ENCODE results near the gene RASGRF1.

Gene RASGRF1

DNA sequence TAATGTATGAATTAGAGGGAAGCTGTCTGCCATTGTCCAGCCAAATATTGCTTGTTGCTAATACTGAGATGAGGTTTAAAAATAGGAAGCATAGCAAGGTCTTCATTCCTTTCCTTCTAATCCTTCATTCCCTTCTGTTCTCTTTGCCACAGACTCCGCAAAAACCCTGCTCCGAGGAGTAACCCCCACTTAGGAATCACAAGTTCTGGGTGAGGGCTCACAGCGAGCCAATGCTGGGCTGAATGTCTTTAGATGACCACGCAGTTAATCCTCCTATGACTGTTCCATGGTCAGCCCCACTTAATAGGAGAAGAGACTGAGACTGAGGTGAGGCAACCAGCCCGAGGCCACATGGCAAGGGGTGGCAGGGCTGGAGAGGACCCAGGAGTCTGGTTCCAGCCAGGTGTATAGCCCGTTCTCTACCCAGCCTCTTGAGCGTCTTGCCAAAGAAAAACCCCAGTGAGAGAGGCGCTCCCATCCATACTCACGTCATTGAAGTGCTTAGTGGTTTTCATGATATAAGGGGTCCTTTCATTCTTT, 100.8 kb downstream of the RASGRF1 start:
- no peak overlapping the region for H3K4me3 ChIP-seq (ENCODE audit: low read depth, low read length)
- TF ChIP-seq, protein P1, sequence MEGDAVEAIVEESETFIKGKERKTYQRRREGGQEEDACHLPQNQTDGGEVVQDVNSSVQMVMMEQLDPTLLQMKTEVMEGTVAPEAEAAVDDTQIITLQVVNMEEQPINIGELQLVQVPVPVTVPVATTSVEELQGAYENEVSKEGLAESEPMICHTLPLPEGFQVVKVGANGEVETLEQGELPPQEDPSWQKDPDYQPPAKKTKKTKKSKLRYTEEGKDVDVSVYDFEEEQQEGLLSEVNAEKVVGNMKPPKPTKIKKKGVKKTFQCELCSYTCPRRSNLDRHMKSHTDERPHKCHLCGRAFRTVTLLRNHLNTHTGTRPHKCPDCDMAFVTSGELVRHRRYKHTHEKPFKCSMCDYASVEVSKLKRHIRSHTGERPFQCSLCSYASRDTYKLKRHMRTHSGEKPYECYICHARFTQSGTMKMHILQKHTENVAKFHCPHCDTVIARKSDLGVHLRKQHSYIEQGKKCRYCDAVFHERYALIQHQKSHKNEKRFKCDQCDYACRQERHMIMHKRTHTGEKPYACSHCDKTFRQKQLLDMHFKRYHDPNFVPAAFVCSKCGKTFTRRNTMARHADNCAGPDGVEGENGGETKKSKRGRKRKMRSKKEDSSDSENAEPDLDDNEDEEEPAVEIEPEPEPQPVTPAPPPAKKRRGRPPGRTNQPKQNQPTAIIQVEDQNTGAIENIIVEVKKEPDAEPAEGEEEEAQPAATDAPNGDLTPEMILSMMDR (IDR thresholded peaks at IDR 0.05; ENCODE audit: low read depth, low read length), result no peak
- in situ Hi-C loops (cut with HindIII; ENCODE audit: low sequenced_read_pairs), result no loop called here
- DNase-seq (ENCODE audit: low read depth, low spot score), result no peak

DNA sequence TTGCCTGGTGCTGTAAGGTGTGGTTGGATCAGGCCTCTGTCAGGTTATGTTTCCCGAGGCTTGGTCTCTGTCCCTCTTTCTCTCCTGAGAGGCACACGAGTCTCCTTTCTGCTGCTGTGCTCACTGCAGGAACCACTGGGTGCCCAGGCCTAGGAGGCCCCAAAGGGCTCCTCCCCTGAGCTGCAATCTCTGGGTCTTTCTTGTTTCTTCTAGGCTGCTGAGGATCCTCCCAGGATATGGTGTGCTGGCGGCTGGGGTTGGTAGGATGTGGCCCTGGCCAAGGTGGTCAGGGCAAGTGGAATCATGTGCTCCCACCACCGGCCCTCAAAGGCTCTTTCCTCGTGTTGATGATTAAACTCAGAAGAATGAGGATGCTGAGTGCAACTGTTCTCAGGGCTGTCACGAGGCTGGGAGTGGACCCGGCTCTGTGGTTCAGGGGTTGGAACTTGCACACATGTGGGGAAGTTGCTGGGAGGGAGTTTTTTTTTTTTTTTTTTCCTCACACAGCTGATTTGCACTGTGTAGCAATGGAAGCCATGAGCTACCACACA, 102.1 kb downstream of the RASGRF1 start:
- peak; percentile 97 for DNase-seq (ENCODE audit: low read depth, low spot score)
- TF ChIP-seq, protein P1 (IDR thresholded peaks at IDR 0.05; ENCODE audit: low read depth, low read length), result no peak
- in situ Hi-C loops (cut with HindIII; ENCODE audit: low sequenced_read_pairs), result no loop called here
- H3K4me3 ChIP-seq (ENCODE audit: low read depth, low read length), result no peak overlapping the region

DNA sequence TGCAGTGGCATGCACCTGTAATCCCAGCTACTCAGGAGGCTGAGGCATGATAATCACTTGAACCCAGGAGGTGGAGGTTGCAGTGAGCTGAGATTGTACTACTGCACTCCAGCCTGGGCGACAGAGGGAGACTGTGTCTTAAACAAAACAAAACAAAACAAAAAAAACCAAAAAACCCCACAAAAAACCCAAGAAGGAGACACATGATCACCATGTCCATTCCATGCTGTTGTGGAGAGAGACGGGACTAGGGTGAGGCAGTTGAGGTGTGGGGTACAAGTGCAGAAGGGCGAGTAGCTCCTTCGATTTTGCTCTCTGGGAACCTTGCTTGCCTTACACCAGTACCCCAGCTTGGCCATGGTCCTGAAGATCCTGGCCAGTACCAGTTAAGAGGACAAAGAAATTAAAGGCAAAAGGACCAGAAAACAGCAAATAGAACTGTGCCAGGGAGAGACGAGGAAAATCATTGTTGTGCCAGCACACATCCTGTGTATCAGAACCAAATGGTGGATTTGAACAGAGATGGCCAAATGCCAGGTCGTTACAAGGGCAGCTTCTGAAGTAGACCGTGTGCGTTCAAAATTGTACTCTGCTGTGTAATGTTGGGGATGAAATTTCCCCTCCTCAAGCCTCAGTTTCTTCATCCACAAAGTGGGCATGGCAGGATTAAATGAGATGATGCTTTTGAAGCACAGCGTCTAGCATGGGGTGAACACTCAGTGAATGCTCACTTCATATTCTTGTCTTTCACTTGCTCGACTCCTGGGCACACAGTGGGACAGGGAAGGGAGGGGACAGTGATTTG, 102.8 kb downstream of the RASGRF1 start:
- in situ Hi-C loops (cut with HindIII; ENCODE audit: low sequenced_read_pairs), result no loop called here
- TF ChIP-seq, protein P1 (IDR thresholded peaks at IDR 0.05; ENCODE audit: low read depth, low read length), result no peak
- H3K4me3 ChIP-seq (ENCODE audit: low read depth, low read length), result no peak overlapping the region
- DNase-seq (ENCODE audit: low read depth, low spot score), result no peak

DNA sequence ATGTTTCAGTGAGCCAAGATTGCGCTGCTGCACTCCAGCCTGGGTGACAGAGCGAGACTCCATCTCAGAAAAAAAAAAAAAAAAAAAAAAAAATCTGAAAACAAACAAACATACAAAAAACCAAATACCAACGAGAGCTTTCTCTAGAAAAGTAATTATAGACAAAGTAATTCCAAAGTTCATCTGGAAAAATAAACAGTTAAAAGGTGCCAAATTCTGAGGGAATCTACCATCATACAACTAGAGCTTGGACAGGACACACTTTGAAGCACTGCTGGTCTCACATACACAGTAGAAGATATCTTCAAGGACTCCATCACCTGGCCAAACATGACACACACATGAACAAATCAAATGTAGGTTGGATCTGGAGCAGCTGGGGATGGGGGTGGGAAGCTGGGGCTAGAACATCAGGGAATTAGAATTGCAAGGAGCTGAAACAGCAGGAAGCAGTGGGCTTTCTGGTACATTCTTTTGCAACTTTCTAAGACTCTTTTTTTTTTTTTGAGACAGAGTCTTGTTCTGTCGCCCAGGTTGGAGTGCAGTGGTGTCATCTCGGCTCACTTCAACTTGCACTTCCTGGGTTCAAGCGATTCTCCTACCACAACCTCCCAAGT, 104.6 kb downstream of the RASGRF1 start:
- no peak overlapping the region for H3K4me3 ChIP-seq (ENCODE audit: low read depth, low read length)
- TF ChIP-seq, protein P1 (IDR thresholded peaks at IDR 0.05; ENCODE audit: low read depth, low read length), result no peak
- no peak for DNase-seq (ENCODE audit: low read depth, low spot score)
- in situ Hi-C loops (cut with HindIII; ENCODE audit: low sequenced_read_pairs), result no loop called here

DNA sequence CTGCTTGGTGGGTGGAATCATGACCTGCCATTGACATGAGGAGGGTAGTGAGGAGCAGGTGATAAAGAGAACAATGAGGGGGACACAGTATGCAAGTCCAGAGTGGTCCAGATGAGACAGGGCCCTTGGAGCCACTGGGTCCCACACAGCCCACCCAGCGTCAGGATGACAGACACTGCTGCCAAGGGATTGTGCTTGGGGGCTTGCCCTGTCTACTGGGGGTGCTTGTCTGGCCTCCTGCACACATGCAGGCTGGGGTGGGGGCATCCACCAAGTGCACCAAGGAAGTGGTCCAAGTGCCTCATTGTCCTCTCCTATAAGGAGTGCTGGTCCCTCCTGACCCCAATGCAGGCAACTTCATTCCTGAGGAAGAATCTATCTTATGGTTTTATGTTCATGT, 106.5 kb downstream of the RASGRF1 start:
- TF ChIP-seq, protein P1 (IDR thresholded peaks at IDR 0.05; ENCODE audit: low read depth, low read length), result no peak
- H3K4me3 ChIP-seq (ENCODE audit: low read depth, low read length), result no peak overlapping the region
- in situ Hi-C loops (cut with HindIII; ENCODE audit: low sequenced_read_pairs), result no loop called here
- no peak for DNase-seq (ENCODE audit: low read depth, low spot score)

DNA sequence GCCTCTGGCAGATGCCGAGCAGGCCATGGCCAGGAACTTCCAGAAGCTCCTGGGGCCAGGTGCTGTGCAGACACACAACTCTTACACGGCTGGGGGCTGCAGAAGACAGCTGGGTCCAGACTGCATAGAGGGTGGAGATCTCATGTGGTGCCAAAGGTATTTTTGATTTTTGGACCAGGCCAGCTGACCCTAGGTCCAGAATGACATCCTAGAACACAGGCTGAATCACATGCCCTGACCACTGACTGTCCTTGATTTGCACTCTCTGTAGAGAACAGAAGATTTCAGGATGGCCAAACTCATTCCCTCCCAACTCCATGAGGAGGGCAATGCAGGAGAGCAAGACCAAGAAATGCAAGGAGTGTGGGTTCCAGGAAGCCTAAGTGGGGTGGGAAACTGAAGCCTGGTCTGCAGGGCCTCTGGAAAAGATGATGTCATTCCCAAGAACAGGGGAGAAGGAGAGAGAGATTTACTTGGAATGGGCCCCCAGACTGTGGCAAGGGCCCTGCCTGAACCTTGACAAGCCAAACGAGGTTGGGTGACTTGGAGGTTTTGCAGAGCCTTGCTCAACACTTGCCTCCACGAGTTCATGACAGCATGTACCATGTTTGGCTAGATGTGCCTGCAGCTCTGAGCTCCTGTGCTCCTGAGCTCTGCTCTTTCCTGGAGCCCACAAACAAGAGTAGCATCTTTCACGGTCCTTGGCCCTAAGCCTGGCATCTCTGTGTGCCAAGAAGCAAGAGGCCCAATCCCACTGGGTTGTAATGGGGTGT, 107.2 kb downstream of the RASGRF1 start:
- in situ Hi-C loops (cut with HindIII; ENCODE audit: low sequenced_read_pairs), result no loop called here
- DNase-seq (ENCODE audit: low read depth, low spot score), result no peak
- TF ChIP-seq, protein P1 (IDR thresholded peaks at IDR 0.05; ENCODE audit: low read depth, low read length), result no peak
- H3K4me3 ChIP-seq (ENCODE audit: low read depth, low read length), result no peak overlapping the region

Measured in astrocyte of the spinal cord (primary cell).